Measurements from ENCODE around the gene MPDU1. TPM values are rescaled to one million over a fixed set of nuclear protein-coding genes. Genes with fewer than 3 reads are reported as not detected.

MPDU1 gene
- total RNA-seq, 1 donor = 127 TPM

DNA sequence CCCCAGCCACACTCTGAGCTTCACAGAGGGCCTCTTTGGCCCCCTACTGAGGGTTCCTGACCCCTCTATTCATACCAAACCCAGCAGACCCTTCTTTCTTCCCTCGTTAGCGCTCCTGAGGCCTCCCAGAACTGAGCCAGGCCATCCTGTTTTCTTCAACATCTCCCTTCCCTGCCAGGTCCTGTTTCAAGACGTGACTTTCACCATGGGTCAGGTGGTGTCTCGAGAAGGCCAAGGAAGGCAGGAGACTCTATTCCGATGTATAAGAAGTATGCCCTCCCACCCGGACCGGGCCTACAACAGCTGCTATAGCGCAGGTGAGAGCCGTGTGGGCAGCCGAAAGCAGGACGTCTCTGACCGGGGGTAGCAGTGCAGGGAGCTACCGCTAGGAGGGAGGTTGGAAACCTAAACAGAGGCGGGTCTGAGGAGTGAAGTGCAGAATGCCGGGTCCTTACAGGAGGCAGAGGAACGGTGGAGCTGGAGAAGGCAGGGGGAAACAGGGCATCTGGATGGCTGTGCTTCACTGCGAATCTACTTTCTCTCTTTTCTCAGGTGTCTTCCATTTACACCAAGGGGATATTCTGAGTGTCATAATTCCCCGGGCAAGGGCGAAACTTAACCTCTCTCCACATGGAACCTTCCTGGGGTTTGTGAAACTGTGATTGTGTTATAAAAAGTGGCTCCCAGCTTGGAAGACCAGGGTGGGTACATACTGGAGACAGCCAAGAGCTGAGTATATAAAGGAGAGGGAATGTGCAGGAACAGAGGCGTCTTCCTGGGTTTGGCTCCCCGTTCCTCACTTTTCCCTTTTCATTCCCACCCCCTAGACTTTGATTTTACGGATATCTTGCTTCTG lies 23.3 kb upstream of the MPDU1 start:
- TF ChIP-seq, protein P1, sequence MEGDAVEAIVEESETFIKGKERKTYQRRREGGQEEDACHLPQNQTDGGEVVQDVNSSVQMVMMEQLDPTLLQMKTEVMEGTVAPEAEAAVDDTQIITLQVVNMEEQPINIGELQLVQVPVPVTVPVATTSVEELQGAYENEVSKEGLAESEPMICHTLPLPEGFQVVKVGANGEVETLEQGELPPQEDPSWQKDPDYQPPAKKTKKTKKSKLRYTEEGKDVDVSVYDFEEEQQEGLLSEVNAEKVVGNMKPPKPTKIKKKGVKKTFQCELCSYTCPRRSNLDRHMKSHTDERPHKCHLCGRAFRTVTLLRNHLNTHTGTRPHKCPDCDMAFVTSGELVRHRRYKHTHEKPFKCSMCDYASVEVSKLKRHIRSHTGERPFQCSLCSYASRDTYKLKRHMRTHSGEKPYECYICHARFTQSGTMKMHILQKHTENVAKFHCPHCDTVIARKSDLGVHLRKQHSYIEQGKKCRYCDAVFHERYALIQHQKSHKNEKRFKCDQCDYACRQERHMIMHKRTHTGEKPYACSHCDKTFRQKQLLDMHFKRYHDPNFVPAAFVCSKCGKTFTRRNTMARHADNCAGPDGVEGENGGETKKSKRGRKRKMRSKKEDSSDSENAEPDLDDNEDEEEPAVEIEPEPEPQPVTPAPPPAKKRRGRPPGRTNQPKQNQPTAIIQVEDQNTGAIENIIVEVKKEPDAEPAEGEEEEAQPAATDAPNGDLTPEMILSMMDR (IDR thresholded peaks at IDR 0.05; ENCODE audit: insufficient read depth, low read length) = peak; percentile 87
- peak overlapping the region; percentile 85 for H3K4me3 ChIP-seq (ENCODE audit: low read depth, low read length)
- DNase-seq (ENCODE audit: low read depth) = peak; percentile 59

DNA sequence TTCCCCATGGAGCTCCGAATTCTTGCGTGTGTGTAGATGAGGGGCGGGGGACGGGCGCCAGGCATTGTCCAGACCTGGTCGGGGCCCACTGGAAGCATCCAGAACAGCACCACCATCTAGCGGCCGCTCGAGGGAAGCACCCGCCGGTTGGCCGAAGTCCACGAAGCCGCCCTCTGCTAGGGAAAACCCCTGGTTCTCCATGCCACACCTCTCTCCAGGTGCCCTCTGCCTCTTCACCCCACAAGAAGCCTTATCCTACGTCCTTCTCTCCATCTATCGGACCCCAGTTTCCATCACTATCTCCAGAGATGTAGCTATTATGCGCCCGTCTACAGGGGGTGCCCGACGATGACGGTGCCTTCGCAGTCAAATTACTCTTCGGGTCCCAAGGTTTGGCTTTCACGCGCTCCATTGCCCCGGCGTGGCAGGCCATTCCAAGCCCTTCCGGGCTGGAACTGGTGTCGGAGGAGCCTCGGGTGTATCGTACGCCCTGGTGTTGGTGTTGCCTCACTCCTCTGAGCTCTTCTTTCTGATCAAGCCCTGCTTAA lies 22.6 kb upstream of the MPDU1 start:
- peak; percentile 80 for DNase-seq (ENCODE audit: low read depth)
- TF ChIP-seq, protein P1 (IDR thresholded peaks at IDR 0.05; ENCODE audit: insufficient read depth, low read length) = peak; percentile 85
- H3K4me3 ChIP-seq (ENCODE audit: low read depth, low read length) = peak overlapping the region; percentile 85

DNA sequence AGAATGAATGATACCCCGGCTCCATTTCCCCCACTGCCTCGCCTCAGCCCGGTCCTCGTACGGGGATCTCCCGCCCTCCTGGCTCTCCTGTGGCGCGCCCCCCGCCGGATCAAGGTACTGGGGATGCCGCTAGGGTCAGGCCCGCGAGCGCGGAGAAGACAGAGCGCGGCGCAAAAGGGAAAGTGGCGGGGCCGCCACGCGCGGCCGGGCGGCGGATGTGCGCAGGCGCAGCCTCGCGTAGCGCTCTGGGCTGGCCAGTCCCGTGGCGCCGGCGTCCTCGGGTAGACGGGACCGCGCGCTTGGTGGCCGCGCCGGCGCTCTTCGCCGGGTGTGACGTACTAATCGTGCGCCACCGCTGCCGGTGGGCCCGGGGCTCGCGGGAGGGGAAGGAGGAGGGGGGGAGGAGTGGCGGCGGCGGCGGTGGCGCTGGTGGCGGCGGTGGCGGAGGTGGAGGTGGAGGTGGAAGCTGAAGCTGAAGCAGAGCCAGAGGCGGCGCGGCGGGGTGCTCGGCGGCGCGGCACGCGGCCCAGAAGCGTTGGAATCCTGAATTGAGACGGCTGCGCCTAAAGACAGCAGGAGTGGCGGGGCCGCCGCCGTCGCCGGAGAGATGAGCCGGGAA lies 22.0 kb upstream of the MPDU1 start, which contains the start of gene SENP3:
Gene SENP3 (plus strand): TSS at position 331 of the 619 bp plus-strand sequence. CDS start 1,158 bp downstream, outside the sequence.
- TF ChIP-seq, protein P1 (IDR thresholded peaks at IDR 0.05; ENCODE audit: insufficient read depth, low read length) = no peak
- DNase-seq (ENCODE audit: low read depth) = peak; percentile 87
- peak within 1 kb of the TSS; percentile 85 for H3K4me3 ChIP-seq (ENCODE audit: low read depth, low read length)

GRCh38 chr17:7562208-7562605 lies 21.4 kb upstream of the MPDU1 start:
- TF ChIP-seq, protein P1 (IDR thresholded peaks at IDR 0.05; ENCODE audit: insufficient read depth, low read length) = no peak
- H3K4me3 ChIP-seq (ENCODE audit: low read depth, low read length) = peak overlapping the region; percentile 85
- no peak for DNase-seq (ENCODE audit: low read depth)

DNA sequence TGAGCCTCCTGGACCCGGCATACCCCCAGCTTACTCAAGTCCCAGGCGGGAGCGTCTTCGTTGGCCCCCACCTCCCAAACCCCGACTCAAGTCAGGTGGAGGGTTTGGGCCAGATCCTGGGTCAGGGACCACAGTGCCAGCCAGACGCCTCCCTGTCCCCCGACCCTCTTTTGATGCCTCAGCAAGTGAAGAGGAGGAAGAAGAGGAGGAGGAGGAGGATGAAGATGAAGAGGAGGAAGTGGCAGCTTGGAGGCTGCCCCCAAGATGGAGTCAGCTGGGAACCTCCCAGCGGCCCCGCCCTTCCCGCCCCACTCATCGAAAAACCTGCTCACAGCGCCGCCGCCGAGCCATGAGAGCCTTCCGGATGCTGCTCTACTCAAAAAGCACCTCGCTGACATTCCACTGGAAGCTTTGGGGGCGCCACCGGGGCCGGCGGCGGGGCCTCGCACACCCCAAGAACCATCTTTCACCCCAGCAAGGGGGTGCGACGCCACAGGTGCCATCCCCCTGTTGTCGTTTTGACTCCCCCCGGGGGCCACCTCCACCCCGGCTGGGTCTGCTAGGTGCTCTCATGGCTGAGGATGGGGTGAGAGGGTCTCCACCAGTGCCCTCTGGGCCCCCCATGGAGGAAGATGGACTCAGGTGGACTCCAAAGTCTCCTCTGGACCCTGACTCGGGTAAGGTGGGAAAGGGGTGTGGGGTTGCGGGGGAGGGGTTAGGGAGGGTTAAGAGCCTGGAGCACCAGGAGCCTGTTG lies 20.4 kb upstream of the MPDU1 start:
- peak overlapping the region; percentile 85 for H3K4me3 ChIP-seq (ENCODE audit: low read depth, low read length)
- DNase-seq (ENCODE audit: low read depth) = no peak
- TF ChIP-seq, protein P1 (IDR thresholded peaks at IDR 0.05; ENCODE audit: insufficient read depth, low read length) = no peak

- TF ChIP-seq, protein P1 (IDR thresholded peaks at IDR 0.05; ENCODE audit: insufficient read depth, low read length) = no peak
- no peak for DNase-seq (ENCODE audit: low read depth)
- no peak overlapping the region for H3K4me3 ChIP-seq (ENCODE audit: low read depth, low read length)
Measured at GRCh38 chr17:7569571-7569970, 14.1 kb upstream of the MPDU1 start.
